ENCODE results near the gene TRIAP1. TPM values are rescaled to one million over a fixed set of nuclear protein-coding genes. Genes with fewer than 3 reads are reported as not detected.

Gene TRIAP1
- total RNA-seq, 1 donor from 2014 or later, result 12.1 TPM

DNA sequence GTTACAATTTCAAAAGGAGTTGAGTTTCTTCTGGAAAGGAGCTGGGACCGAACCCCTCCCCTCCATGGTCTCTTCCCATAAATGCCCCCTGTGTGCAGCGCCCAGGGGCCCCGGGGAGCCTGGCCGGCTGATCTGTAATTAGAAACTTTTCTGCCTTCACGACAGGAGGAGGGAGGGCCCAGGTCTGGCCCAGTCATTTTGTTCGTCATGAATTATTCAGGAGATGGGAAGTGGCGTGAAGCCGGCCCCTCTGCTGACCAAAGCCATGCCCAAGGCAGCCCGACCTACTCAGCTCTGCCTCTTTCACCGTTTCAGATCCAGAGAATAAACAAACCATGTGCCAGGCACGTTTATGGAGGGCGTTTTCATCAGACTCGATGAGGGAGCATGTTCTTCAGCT, 44.0 kb downstream of the TRIAP1 start:
- Histone ChIP-seq H3K27ac (no peak overlapping the region), H3K4me3 (no peak overlapping the region), H3K36me3 (no peaks in the 10 kb centered on the region), H3K4me1 (no peaks in the 10 kb centered on the region), H3K9me3 (no peaks in the 10 kb centered on the region), H3K27me3 (no peaks in the 10 kb centered on the region)
- TF ChIP-seq CTCF (IDR thresholded peaks at IDR 0.05), result no peak
- DNase-seq (ENCODE audit: low spot score in 2 of 2), result no peak
- intact Hi-C loops (cut with DNase I), result no loop called here

GRCh38 chr12:120399531-120399930, 46.7 kb downstream of the TRIAP1 start:
- intact Hi-C loops (cut with DNase I), result no loop called here
- Histone ChIP-seq H3K36me3 (no peaks in the 10 kb centered on the region), H3K27me3 (no peaks in the 10 kb centered on the region), H3K4me1 (no peaks in the 10 kb centered on the region), H3K4me3 (no peak overlapping the region), H3K9me3 (no peaks in the 10 kb centered on the region), H3K27ac (no peak overlapping the region)
- no peak for DNase-seq (ENCODE audit: low spot score in 2 of 2)
- TF ChIP-seq CTCF (IDR thresholded peaks at IDR 0.05), result no peak

GRCh38 chr12:120397824-120398540, 48.2 kb downstream of the TRIAP1 start:
- intact Hi-C loops (cut with DNase I), result no loop called here
- H3K27me3 ChIP-seq, result no peaks in the 10 kb centered on the region
- no peak for DNase-seq (ENCODE audit: low spot score in 2 of 2)

GRCh38 chr12:120394483-120395367, 51.5 kb downstream of the TRIAP1 start:
- H3K4me1 ChIP-seq, result no peaks in the 10 kb centered on the region
- H3K36me3 ChIP-seq, result no peaks in the 10 kb centered on the region
- DNase-seq (ENCODE audit: low spot score in 2 of 2), result no peak
- H3K4me3 ChIP-seq, result no peak overlapping the region
- intact Hi-C loops (cut with DNase I), result no loop called here
- TF ChIP-seq CTCF (IDR thresholded peaks at IDR 0.05), result no peak
- no peak overlapping the region for H3K27ac ChIP-seq
- no peaks in the 10 kb centered on the region for H3K9me3 ChIP-seq
- no peaks in the 10 kb centered on the region for H3K27me3 ChIP-seq

More at GRCh38 chr12:120397824-120398540, 48.2 kb downstream of the TRIAP1 start:
- H3K4me3 ChIP-seq, result no peak overlapping the region
- no peaks in the 10 kb centered on the region for H3K36me3 ChIP-seq
- H3K27ac ChIP-seq, result no peak overlapping the region
- TF ChIP-seq CTCF (IDR thresholded peaks at IDR 0.05), result no peak
- H3K4me1 ChIP-seq, result no peaks in the 10 kb centered on the region
- H3K9me3 ChIP-seq, result no peaks in the 10 kb centered on the region

Other genes with a start within 250 kb of the TRIAP1 start
- gene RPLP0, start 245.3 kb downstream of the TRIAP1 start, total RNA-seq, result 2,244 TPM
- gene PXN, start 180.7 kb downstream of the TRIAP1 start, total RNA-seq, result 282 TPM
- gene RNU4-2, start 154.5 kb downstream of the TRIAP1 start, total RNA-seq, result not detected
- gene RNU4-1, start 153.1 kb downstream of the TRIAP1 start, total RNA-seq, result not detected
- not detected for gene SIRT4, start 144.1 kb downstream of the TRIAP1 start, total RNA-seq
- not detected for gene PLA2G1B, start 118.6 kb downstream of the TRIAP1 start, total RNA-seq
- 0.11 TPM for gene MSI1, start 77.2 kb downstream of the TRIAP1 start, total RNA-seq
- gene COX6A1, start 8.3 kb downstream of the TRIAP1 start, total RNA-seq, result 686 TPM
- gene GATC, start 60 bp upstream of the TRIAP1 start, total RNA-seq, result 6.2 TPM
- 68.6 TPM for gene SRSF9, start 23.4 kb upstream of the TRIAP1 start, total RNA-seq
- gene DYNLL1, start 49.7 kb upstream of the TRIAP1 start, total RNA-seq, result 216 TPM
- gene COQ5, start 82.8 kb upstream of the TRIAP1 start, total RNA-seq, result 5.9 TPM
- gene RNF10, start 88.0 kb upstream of the TRIAP1 start, total RNA-seq, result 147 TPM
- gene POP5, start 135.0 kb upstream of the TRIAP1 start, total RNA-seq, result 3.0 TPM
- gene CABP1, start 194.2 kb upstream of the TRIAP1 start, total RNA-seq, result 0.32 TPM
- gene MLEC, start 240.8 kb upstream of the TRIAP1 start, total RNA-seq, result 47.5 TPM